A549 (cell line): ENCODE data around the gene FAM83G. TPM values are rescaled to one million over a fixed set of nuclear protein-coding genes. Genes with fewer than 3 reads are reported as not detected.

ENCODE experiments used
- BHLHE40 ChIP-seq: IDR thresholded peaks from 2 replicates; pipeline ENCODE4 v1.6.1; 2012; ENCODE audit warnings: low read depth, low read length, inconsistent platforms
- CBX2 ChIP-seq: fragments of 200-600 bp; sonication (generic); IDR thresholded peaks from 2 replicates; pipeline ENCODE4 v1.6.1; 2016; ENCODE audit warnings: low read depth, mild to moderate bottlenecking, borderline replicate concordance
- CBX8 ChIP-seq: fragments of 200-600 bp; sonication (generic); IDR thresholded peaks from 2 replicates; pipeline ENCODE4 v1.6.1; 2016
- CHD2 ChIP-seq: fragments of 150-350 bp; IDR thresholded peaks from 2 replicates; pipeline ENCODE4 v1.6.1; 2014; ENCODE audit warnings: low read length; ENCODE audit not compliant: partially characterized antibody
- EP300 ChIP-seq, 2 experiments: fragments of >200 bp; sonication (Bioruptor Twin); formaldehyde crosslinking; IDR thresholded peaks; 2 replicates in 1 of 2; 3 replicates in 1 of 2; pipeline ENCODE4 v1.6.1; 2016 to 2017
- GATA3 ChIP-seq: IDR thresholded peaks from 2 replicates; pipeline ENCODE4 v1.6.1; 2012; ENCODE audit warnings: borderline replicate concordance
- JUN ChIP-seq, 2 experiments: fragments of >200 bp; sonication (Bioruptor Twin); formaldehyde crosslinking; IDR thresholded peaks; 2 replicates in 1 of 2; 3 replicates in 1 of 2; pipeline ENCODE4 v1.6.1; 2016 to 2017
- MAFK ChIP-seq: fragments of 450-650 bp; IDR thresholded peaks from 2 replicates; pipeline ENCODE4 v1.6.1; 2014; ENCODE audit not compliant: partially characterized antibody
- PHF8 ChIP-seq: fragments of 200-600 bp; sonication (generic); IDR thresholded peaks from 2 replicates; pipeline ENCODE4 v1.6.1; 2016; ENCODE audit warnings: low read depth, mild to moderate bottlenecking, antibody characterized with exemption, moderate library complexity, borderline replicate concordance
- RAD21 ChIP-seq, 2 experiments: fragments of >200 bp in 1 of 2; sonication (Bioruptor Twin) in 1 of 2; formaldehyde crosslinking in 1 of 2; IDR thresholded peaks in 1 of 2; conservative IDR thresholded peaks in 1 of 2; 2 replicates in 1 of 2; 3 replicates in 1 of 2; pipeline ENCODE4 v1.6.1; 2012 to 2018; ENCODE audit warnings: inconsistent platforms in 1 of 2
- ZNF302 ChIP-seq: fragments of 250-450 bp; sonication (Bioruptor Pico); IDR thresholded peaks from 2 replicates; pipeline ENCODE4 v1.9.0; 2021; ENCODE audit warnings: inconsistent platforms, mild to moderate bottlenecking, moderate library complexity
- ZSCAN20 ChIP-seq: fragments of 250-450 bp; sonication (Bioruptor Pico); IDR thresholded peaks from 2 replicates; pipeline ENCODE4 v1.8.0; 2022; ENCODE audit warnings: mild to moderate bottlenecking, moderate library complexity
- polyA plus RNA-seq, 4 experiments: library from polyadenylated mRNA; depleted of rRNA in 3 of 4; stranded (reverse); fragments of >200 nt; fragmentation: RNase III in 1 of 4; extraction: RNeasy Plus Mini Kit Qiagen cat#74134 plus additional on column Dnase treatment in 1 of 4; gene quantifications; 2 replicates in 3 of 4; 3 replicates in 1 of 4; pipeline ENCODE4 v1.2.3, GENCODE V29; 2011 to 2017
- small RNA-seq, 6 experiments: library from RNA; depleted of rRNA; stranded (forward); fragments of <200 nt; gene quantifications; one replicate each; pipeline ENCODE3, GENCODE V24; 2012
- TF ChIP-seq, protein P1 (sequence below): fragments of 150-350 bp; IDR thresholded peaks from 2 replicates; pipeline ENCODE4 v1.6.1; 2014; ENCODE audit warnings: low read depth, mild to moderate bottlenecking, low read length
- TF ChIP-seq, protein P2 (sequence below): fragments of >200 bp; sonication (Bioruptor Twin); formaldehyde crosslinking; IDR thresholded peaks from 3 replicates; pipeline ENCODE4 v1.6.1; 2016
- TF ChIP-seq, protein P3 (sequence below): IDR thresholded peaks from 2 replicates; pipeline ENCODE4 v1.6.1; 2012

FAM83G gene
- polyA plus RNA-seq, 2 of the 4 experiments (the other 2 are of a cell fraction), result 11.0 to 22.0 TPM

DNA sequence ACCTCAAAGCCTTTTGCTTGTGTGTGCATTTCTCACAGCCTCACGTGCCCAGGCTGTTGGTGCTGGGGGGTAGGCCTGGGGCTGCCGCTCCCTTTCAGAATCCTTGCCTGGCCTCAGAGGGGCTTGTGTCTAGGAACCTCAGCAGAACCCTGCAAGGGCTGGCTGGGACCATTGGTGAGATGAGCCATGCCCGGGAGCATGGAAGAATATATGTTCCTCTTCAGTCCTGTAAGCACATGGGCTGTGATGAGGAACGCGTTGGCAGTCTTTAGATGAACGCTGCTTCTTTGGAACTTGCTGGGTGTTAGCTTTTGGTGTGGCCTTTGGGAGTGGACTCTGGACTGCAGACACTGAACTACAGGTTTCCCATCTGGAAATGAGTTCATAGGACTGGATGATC is 84.6 kb downstream of the FAM83G start (continued):
- no peak for TF ChIP-seq PHF8
- TF ChIP-seq CBX2, result no peak
- TF ChIP-seq, protein P1, sequence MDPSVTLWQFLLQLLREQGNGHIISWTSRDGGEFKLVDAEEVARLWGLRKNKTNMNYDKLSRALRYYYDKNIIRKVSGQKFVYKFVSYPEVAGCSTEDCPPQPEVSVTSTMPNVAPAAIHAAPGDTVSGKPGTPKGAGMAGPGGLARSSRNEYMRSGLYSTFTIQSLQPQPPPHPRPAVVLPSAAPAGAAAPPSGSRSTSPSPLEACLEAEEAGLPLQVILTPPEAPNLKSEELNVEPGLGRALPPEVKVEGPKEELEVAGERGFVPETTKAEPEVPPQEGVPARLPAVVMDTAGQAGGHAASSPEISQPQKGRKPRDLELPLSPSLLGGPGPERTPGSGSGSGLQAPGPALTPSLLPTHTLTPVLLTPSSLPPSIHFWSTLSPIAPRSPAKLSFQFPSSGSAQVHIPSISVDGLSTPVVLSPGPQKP, result no peak
- no peak for TF ChIP-seq RAD21 (conservative IDR thresholded peaks at IDR 0.05 in 1 of 2, IDR thresholded peaks at IDR 0.05 in 1 of 2)
- no peak for TF ChIP-seq CHD2
- TF ChIP-seq MAFK, result peak; percentile 2
- no peak for TF ChIP-seq CBX8
- TF ChIP-seq, protein P2, sequence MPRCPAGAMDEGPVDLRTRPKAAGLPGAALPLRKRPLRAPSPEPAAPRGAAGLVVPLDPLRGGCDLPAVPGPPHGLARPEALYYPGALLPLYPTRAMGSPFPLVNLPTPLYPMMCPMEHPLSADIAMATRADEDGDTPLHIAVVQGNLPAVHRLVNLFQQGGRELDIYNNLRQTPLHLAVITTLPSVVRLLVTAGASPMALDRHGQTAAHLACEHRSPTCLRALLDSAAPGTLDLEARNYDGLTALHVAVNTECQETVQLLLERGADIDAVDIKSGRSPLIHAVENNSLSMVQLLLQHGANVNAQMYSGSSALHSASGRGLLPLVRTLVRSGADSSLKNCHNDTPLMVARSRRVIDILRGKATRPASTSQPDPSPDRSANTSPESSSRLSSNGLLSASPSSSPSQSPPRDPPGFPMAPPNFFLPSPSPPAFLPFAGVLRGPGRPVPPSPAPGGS, result no peak
- no peak for TF ChIP-seq JUN (IDR thresholded peaks at IDR 0.05)
- no peak for TF ChIP-seq BHLHE40
- TF ChIP-seq, protein P3, sequence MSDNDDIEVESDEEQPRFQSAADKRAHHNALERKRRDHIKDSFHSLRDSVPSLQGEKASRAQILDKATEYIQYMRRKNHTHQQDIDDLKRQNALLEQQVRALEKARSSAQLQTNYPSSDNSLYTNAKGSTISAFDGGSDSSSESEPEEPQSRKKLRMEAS, result peak; percentile 67
- 0 out of 2 replicates have a peak, but pooled peaks have one; percentile 21 for TF ChIP-seq ZNF302 (CRISPR knock-in tag)
- no peak for TF ChIP-seq ZSCAN20 (CRISPR knock-in tag)
- TF ChIP-seq GATA3, result no peak
- no peak for TF ChIP-seq EP300 (IDR thresholded peaks at IDR 0.05)

Small RNA genes lying within 50 kb of the gene (small RNA-seq; reads per million reads assigned to genes)
- gene AC090286.3 (0 reads per million in 6 experiments), gene RF00324 (0 reads per million in 6 experiments)

Other genes with a start within 250 kb of the FAM83G start
- gene TVP23B, start 223.6 kb downstream of the FAM83G start, polyA plus RNA-seq (2011; rRNA removed), result 80.8 and 134 TPM in 2 replicates
- 83.5 to 94.1 TPM (median 85.2 TPM) in 3 replicates for gene TVP23B, start 223.6 kb downstream of the FAM83G start, polyA plus RNA-seq (2017; fragmentation: RNase III; extraction: RNeasy Plus Mini Kit Qiagen cat#74134 plus additional on column Dnase treatment)
- gene PRPSAP2, start 146.6 kb downstream of the FAM83G start, polyA plus RNA-seq (2011; rRNA removed), result 76.1 and 82.1 TPM in 2 replicates
- gene PRPSAP2, start 146.6 kb downstream of the FAM83G start, polyA plus RNA-seq (2017; fragmentation: RNase III; extraction: RNeasy Plus Mini Kit Qiagen cat#74134 plus additional on column Dnase treatment), result 53.3 to 55.3 TPM (median 54.9 TPM) in 3 replicates
- gene SLC5A10, start 52.6 kb downstream of the FAM83G start, polyA plus RNA-seq (2011; rRNA removed), result 0.26 and 0.28 TPM in 2 replicates
- 0.07 to 0.22 TPM (median 0.15 TPM) in 3 replicates for gene SLC5A10, start 52.6 kb downstream of the FAM83G start, polyA plus RNA-seq (2017; fragmentation: RNase III; extraction: RNeasy Plus Mini Kit Qiagen cat#74134 plus additional on column Dnase treatment)
- gene GRAP, start 42.2 kb upstream of the FAM83G start, polyA plus RNA-seq (2011; rRNA removed), result 0.19 and 0.25 TPM in 2 replicates
- gene GRAP, start 42.2 kb upstream of the FAM83G start, polyA plus RNA-seq (2017; fragmentation: RNase III; extraction: RNeasy Plus Mini Kit Qiagen cat#74134 plus additional on column Dnase treatment), result 0.17 to 0.31 TPM (median 0.19 TPM) in 3 replicates
- gene GRAPL, start 122.8 kb upstream of the FAM83G start, polyA plus RNA-seq (2011; rRNA removed), result 0.08 and 0.09 TPM in 2 replicates
- 0.16 to 0.36 TPM (median 0.25 TPM) in 3 replicates for gene GRAPL, start 122.8 kb upstream of the FAM83G start, polyA plus RNA-seq (2017; fragmentation: RNase III; extraction: RNeasy Plus Mini Kit Qiagen cat#74134 plus additional on column Dnase treatment)
- gene EPN2, start 232.6 kb upstream of the FAM83G start, polyA plus RNA-seq (2011; rRNA removed), result 32.7 and 33.8 TPM in 2 replicates
- 30.5 to 33.0 TPM (median 32.1 TPM) in 3 replicates for gene EPN2, start 232.6 kb upstream of the FAM83G start, polyA plus RNA-seq (2017; fragmentation: RNase III; extraction: RNeasy Plus Mini Kit Qiagen cat#74134 plus additional on column Dnase treatment)